Mucosa of rectum (tissue), 2 donors: ENCODE data around the gene CTCF.

Source experiments
- H3K27ac ChIP-seq, 2 donors: one replicate each; pipeline ENCODE4 v1.7.0; 2013; ENCODE audit warnings: inconsistent platforms in 2 of 2, low read depth in 2 of 2, low read length in 2 of 2
- H3K27me3 ChIP-seq, 2 donors: one replicate each; pipeline ENCODE4 v1.7.0; 2013; ENCODE audit warnings: low read length in 2 of 2; ENCODE audit not compliant: control insufficient read depth in 2 of 2, insufficient read depth in 2 of 2
- H3K36me3 ChIP-seq, 2 donors: one replicate each; pipeline ENCODE4 v1.7.0; 2013; ENCODE audit warnings: low read length in 2 of 2; ENCODE audit not compliant: control insufficient read depth in 2 of 2, insufficient read depth in 2 of 2
- H3K4me1 ChIP-seq, 2 donors: one replicate each; pipeline ENCODE4 v1.7.0; 2013; ENCODE audit warnings: low read length in 2 of 2, mild to moderate bottlenecking in 1 of 2; ENCODE audit not compliant: control insufficient read depth in 2 of 2, insufficient read depth in 2 of 2
- H3K4me3 ChIP-seq, 2 donors: one replicate each; pipeline ENCODE4 v1.7.0; 2013; ENCODE audit warnings: low read length in 2 of 2
- H3K9ac ChIP-seq, 2 donors: one replicate each; pipeline ENCODE4 v1.7.0; 2013; ENCODE audit warnings: low read length in 2 of 2, low read depth in 1 of 2, mild to moderate bottlenecking in 1 of 2
- H3K9me3 ChIP-seq, 2 donors: one replicate each; pipeline ENCODE4 v1.7.0; 2013; ENCODE audit warnings: low read length in 2 of 2; ENCODE audit not compliant: control insufficient read depth in 2 of 2
- donor health status: healthy.
- donor health status: Normal muscosa, but diverticular disease.

Gene CTCF

DNA sequence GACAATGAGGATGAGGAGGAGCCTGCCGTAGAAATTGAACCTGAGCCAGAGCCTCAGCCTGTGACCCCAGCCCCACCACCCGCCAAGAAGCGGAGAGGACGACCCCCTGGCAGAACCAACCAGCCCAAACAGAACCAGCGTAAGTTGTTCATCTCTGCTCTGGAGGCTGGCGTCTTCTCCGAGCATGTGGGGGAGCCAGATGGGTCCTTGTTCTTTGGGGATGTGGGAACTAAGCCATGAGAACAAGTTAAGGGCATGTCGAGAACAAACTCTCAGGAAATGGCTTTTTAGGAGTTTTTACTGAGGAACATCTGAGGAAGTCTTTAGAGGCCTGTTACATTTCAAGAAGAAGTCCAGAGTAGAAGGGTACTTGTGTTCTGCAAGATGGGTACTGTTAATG, 74.4 kb downstream of the CTCF start:
- Histone ChIP-seq H3K4me1 (no peaks in the 10 kb centered on the region), H3K27ac (no peak overlapping the region), H3K27me3 (no peaks in the 10 kb centered on the region), H3K36me3 (peaks cover 35 to 52% of the 10 kb centered on the region in 2 donors), H3K9ac (no peak overlapping the region), H3K9me3 (no peaks in the 10 kb centered on the region), H3K4me3 (no peak overlapping the region)

DNA sequence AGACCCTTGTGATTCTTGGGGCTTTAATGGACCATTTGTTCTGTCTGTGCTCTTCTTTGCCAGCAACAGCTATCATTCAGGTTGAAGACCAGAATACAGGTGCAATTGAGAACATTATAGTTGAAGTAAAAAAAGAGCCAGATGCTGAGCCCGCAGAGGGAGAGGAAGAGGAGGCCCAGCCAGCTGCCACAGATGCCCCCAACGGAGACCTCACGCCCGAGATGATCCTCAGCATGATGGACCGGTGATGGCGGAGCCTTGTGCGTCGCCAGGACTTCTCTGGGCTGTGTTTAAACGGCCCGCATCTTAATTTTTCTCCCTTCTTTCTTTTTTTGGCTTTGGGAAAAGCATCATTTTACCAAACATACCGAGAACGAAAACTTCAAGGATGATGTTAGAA, 75.3 kb downstream of the CTCF start:
- Histone ChIP-seq H3K4me1 (no peaks in the 10 kb centered on the region), H3K9ac (no peak overlapping the region), H3K4me3 (no peak overlapping the region), H3K27ac (no peak overlapping the region), H3K36me3 (peaks cover 31 to 43% of the 10 kb centered on the region in 2 donors), H3K9me3 (no peaks in the 10 kb centered on the region), H3K27me3 (no peaks in the 10 kb centered on the region)

- Histone ChIP-seq H3K27ac (no peak overlapping the region), H3K9ac (no peak overlapping the region), H3K4me1 (no peaks in the 10 kb centered on the region), H3K27me3 (peaks cover 2 to 6% of the 10 kb centered on the region in 2 donors), H3K36me3 (peaks cover 19 to 21% of the 10 kb centered on the region in 2 donors), H3K4me3 (no peak overlapping the region), H3K9me3 (no peaks in the 10 kb centered on the region)
Measured at GRCh38 chr16:67641779-67642708, 79.7 kb downstream of the CTCF start.

GRCh38 chr16:67644038-67644437, 81.7 kb downstream of the CTCF start:
- H3K27me3 ChIP-seq, result peaks cover 6 to 13% of the 10 kb centered on the region in 2 donors
- H3K36me3 ChIP-seq, result peaks cover 1 to 2% of the 10 kb centered on the region in 2 donors
- H3K9ac ChIP-seq, result no peak overlapping the region
- H3K27ac ChIP-seq, result no peak overlapping the region
- H3K9me3 ChIP-seq, result no peaks in the 10 kb centered on the region
- H3K4me3 ChIP-seq, result no peak overlapping the region
- no peaks in the 10 kb centered on the region for H3K4me1 ChIP-seq

DNA sequence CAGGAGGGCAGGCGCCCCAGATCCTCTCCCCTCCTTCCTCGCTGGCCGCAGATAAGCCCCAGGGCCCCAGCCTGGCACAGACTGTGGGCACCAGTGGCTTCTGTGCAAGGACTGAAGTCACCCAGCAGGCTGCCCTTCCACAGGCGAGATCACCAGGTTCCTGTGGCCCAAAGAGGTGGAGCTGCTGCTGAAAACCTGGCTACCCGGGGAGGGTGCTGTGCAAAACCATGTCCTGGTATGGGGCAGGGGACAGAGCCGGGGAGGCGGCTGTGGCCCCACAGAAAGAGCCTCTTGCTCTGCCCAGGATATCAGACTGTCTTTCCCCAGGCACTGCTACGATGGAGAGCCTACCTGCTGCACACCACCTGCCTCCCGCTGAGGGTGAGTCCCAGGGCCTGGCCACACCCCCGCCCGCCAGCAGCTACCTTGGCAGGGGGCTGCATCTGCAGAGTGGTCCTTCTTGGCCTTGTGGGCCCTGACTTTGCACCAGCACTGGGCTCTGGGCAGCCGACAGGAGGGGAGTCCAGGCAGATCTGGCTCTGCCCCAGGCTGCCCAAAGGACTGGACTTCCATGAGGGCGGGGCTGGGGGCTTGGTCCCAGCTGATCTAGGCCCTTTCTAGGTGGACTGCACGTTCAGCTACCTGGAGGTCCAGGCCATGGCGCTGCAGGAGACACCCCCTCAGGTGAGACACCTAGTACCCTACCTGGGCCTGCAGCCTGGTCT, 83.2 kb downstream of the CTCF start:
- H3K9me3 ChIP-seq, result no peaks in the 10 kb centered on the region
- H3K27ac ChIP-seq, result no peak overlapping the region
- H3K4me1 ChIP-seq, result no peaks in the 10 kb centered on the region
- H3K4me3 ChIP-seq, result peak overlapping the region; percentile 31 to 52
- peaks cover 12 to 27% of the 10 kb centered on the region in 2 donors for H3K27me3 ChIP-seq
- H3K9ac ChIP-seq, result peak overlapping the region; percentile 41 to 49
- H3K36me3 ChIP-seq, result no peaks in the 10 kb centered on the region

DNA sequence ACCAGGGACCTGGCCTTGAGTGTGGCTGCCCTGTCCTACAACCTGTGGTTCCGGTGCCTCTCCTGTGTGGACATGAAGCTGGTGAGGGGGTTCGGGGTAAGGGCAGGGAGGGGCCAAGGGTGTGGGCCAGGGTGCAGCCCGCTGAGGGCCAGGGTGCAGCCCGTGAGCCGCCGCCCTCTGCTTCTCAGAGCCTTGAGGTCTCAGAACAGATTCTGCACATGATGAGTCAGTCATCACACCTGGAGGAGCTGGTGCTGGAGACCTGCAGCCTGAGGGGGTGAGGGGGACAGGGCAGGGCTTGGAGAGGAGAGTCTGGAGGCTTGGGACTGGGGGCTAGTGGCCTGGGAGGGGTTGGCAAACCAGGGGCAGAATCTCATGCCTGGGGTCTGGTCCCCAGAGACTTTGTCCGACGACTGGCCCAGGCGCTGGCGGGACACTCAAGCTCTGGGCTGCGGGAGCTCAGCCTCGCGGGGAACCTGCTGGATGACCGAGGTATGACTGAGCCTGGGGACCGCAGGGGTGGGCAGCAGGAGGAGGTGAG, 84.9 kb downstream of the CTCF start:
- Histone ChIP-seq H3K9ac (no peak overlapping the region), H3K36me3 (peaks cover 0 to 2% of the 10 kb centered on the region in 2 donors), H3K4me1 (no peaks in the 10 kb centered on the region), H3K27me3 (peaks cover 13 to 39% of the 10 kb centered on the region in 2 donors), H3K4me3 (no peak overlapping the region), H3K27ac (no peak overlapping the region), H3K9me3 (no peaks in the 10 kb centered on the region)

DNA sequence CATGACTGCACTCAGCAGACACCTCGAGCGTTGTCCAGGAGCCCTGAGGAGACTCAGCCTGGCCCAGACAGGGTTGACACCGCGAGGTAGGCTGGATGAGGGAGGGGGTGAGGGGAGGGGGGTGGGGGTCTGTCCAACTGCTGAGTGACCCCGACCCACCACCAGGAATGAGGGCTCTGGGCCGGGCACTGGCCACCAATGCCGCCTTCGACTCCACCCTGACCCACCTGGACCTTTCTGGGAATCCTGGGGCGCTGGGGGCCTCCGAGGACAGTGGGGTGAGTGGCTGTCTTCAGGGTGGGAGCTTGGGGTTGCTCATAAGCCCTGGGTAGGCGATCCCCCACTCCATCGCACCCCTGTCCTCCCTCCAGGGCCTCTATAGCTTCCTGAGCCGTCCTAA, 85.4 kb downstream of the CTCF start:
- Histone ChIP-seq H3K27ac (no peak overlapping the region), H3K27me3 (peaks cover 13 to 43% of the 10 kb centered on the region in 2 donors), H3K4me3 (no peak overlapping the region), H3K9ac (no peak overlapping the region), H3K36me3 (peaks cover 0 to 3% of the 10 kb centered on the region in 2 donors), H3K9me3 (no peaks in the 10 kb centered on the region), H3K4me1 (no peaks in the 10 kb centered on the region)

GRCh38 chr16:67648088-67648763, 85.9 kb downstream of the CTCF start:
- Histone ChIP-seq H3K36me3 (peaks cover 0 to 3% of the 10 kb centered on the region in 2 donors), H3K27me3 (peaks cover 13 to 44% of the 10 kb centered on the region in 2 donors), H3K4me1 (peaks cover 0 to 2% of the 10 kb centered on the region in 2 donors), H3K4me3 (no peak overlapping the region), H3K9me3 (no peaks in the 10 kb centered on the region), H3K27ac (no peak overlapping the region), H3K9ac (no peak overlapping the region)

DNA sequence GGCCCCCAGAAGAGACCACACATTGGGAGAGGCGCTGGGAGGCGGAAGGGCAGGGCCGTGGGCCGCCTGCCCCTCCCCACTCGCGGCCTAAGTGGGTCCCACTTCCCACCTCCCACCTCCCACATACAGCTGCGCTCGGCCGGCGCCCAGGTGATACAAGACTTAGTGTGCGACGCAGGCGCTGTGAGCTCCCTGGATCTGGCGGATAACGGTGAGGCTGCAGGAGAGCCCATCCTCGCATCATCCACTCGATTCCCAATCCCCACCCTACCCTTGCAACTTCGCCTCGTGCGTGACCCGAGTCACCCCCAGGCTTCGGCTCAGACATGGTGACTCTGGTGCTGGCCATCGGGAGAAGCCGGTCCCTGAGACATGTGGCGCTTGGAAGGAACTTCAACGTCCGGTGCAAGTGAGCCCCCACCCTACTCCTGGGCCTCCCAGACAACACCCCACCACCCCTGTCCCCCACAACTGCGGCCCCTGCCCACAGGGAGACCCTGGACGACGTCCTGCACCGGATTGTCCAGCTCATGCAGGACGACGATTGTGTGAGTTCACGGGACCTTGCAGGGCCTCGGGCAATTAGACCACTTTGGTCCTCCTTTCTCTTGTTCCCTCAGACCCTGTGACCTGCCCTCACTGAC, 86.6 kb downstream of the CTCF start:
- Histone ChIP-seq H3K27ac (no peak overlapping the region), H3K9me3 (no peaks in the 10 kb centered on the region), H3K4me3 (no peak overlapping the region), H3K27me3 (peaks cover 15 to 50% of the 10 kb centered on the region in 2 donors), H3K36me3 (peaks cover 0 to 3% of the 10 kb centered on the region in 2 donors), H3K4me1 (peaks cover 0 to 3% of the 10 kb centered on the region in 2 donors), H3K9ac (no peak overlapping the region)
